Measurements from ENCODE around the gene SHC3. TPM values are rescaled to one million over a fixed set of nuclear protein-coding genes. Genes with fewer than 3 reads are reported as not detected.

Gene SHC3
- total RNA-seq, 4 donors from 2014 or later: 1.1 to 11.4 (median 3.4) TPM

GRCh38 chr9:89191004-89191403 lies 12.4 kb upstream of the SHC3 start:
- no peaks in the 10 kb centered on the region for H3K4me1 ChIP-seq
- no peaks in the 10 kb centered on the region for H3K36me3 ChIP-seq
- no peaks in the 10 kb centered on the region for H3K27me3 ChIP-seq
- no peak overlapping the region for H3K27ac ChIP-seq
- TF ChIP-seq POLR2A (IDR thresholded peaks at IDR 0.05) (no peak), EP300 (IDR thresholded peaks at IDR 0.05) (no peak), CTCF (IDR thresholded peaks at IDR 0.05) (no peak)
- peaks cover 0 to 17% (median 0%) of the 10 kb centered on the region in 4 donors for H3K9me3 ChIP-seq
- no peak overlapping the region for H3K4me3 ChIP-seq
- no peak for DNase-seq (ENCODE audit: low spot score in 2 of 2)

GRCh38 chr9:89189215-89189614 lies 10.6 kb upstream of the SHC3 start:
- Histone ChIP-seq H3K27ac (no peak overlapping the region), H3K27me3 (no peaks in the 10 kb centered on the region), H3K9me3 (peaks cover 0 to 15% (median 0%) of the 10 kb centered on the region in 4 donors), H3K4me3 (no peak overlapping the region), H3K4me1 (no peaks in the 10 kb centered on the region), H3K36me3 (no peaks in the 10 kb centered on the region)
- WGBS, 2 donors: 55 to 58% methylated on average over 2 of the region's 2 CpGs
- no peak for DNase-seq (ENCODE audit: low spot score in 2 of 2)
- TF ChIP-seq EP300 (IDR thresholded peaks at IDR 0.05): no peak
- no peak for TF ChIP-seq CTCF (IDR thresholded peaks at IDR 0.05)
- TF ChIP-seq POLR2A (IDR thresholded peaks at IDR 0.05): no peak

- 85 to 86% methylated on average over 1 of the region's 1 CpG for WGBS, 2 donors
- H3K4me1 ChIP-seq: no peaks in the 10 kb centered on the region
- peaks cover 0 to 5% (median 0%) of the 10 kb centered on the region in 4 donors for H3K9me3 ChIP-seq
- H3K4me3 ChIP-seq: no peak overlapping the region
- no peak for DNase-seq (ENCODE audit: low spot score in 2 of 2)
- no peaks in the 10 kb centered on the region for H3K36me3 ChIP-seq
- H3K27me3 ChIP-seq: no peaks in the 10 kb centered on the region
- no peak for TF ChIP-seq CTCF (IDR thresholded peaks at IDR 0.05)
- TF ChIP-seq POLR2A (IDR thresholded peaks at IDR 0.05): no peak
- TF ChIP-seq EP300 (IDR thresholded peaks at IDR 0.05): no peak
- H3K27ac ChIP-seq: no peak overlapping the region
These were observed 9.3 kb upstream of the SHC3 start for GRCh38 chr9:89187950-89188349.

- peaks cover 0 to 5% (median 0%) of the 10 kb centered on the region in 4 donors for H3K9me3 ChIP-seq
- WGBS, 2 donors: 78 to 82% methylated on average over 2 of the region's 2 CpGs
- no peak overlapping the region for H3K4me3 ChIP-seq
- H3K4me1 ChIP-seq: no peaks in the 10 kb centered on the region
- no peak for TF ChIP-seq POLR2A (IDR thresholded peaks at IDR 0.05)
- no peak for TF ChIP-seq EP300 (IDR thresholded peaks at IDR 0.05)
- TF ChIP-seq CTCF (IDR thresholded peaks at IDR 0.05): no peak
- H3K27ac ChIP-seq: no peak overlapping the region
- no peaks in the 10 kb centered on the region for H3K27me3 ChIP-seq
- no peak for DNase-seq (ENCODE audit: low spot score in 2 of 2)
- H3K36me3 ChIP-seq: no peaks in the 10 kb centered on the region
These were observed 8.9 kb upstream of the SHC3 start for GRCh38 chr9:89187541-89187940.

- peaks cover 0 to under 1% (median 0%) of the 10 kb centered on the region in 4 donors for H3K9me3 ChIP-seq
- TF ChIP-seq CTCF (IDR thresholded peaks at IDR 0.05) (no peak), EP300 (IDR thresholded peaks at IDR 0.05) (no peak), POLR2A (IDR thresholded peaks at IDR 0.05) (no peak)
- no peak for DNase-seq (ENCODE audit: low spot score in 2 of 2)
- no peaks in the 10 kb centered on the region for H3K4me1 ChIP-seq
- no peaks in the 10 kb centered on the region for H3K27me3 ChIP-seq
- H3K4me3 ChIP-seq: no peak overlapping the region
- no peaks in the 10 kb centered on the region for H3K36me3 ChIP-seq
- 50 to 54% methylated on average over 5 of the region's 5 CpGs for WGBS, 2 donors
- no peak overlapping the region for H3K27ac ChIP-seq
These were observed 8.3 kb upstream of the SHC3 start for GRCh38 chr9:89186960-89187359.
